Activated naive CD4-positive, alpha-beta T cell treated with anti-CD3 and anti-CD28 coated beads, Interleukin-2, amount 50 U/mL, for 24 hours (primary cell): ENCODE measurements around the gene PEG3.
"Not testable (repeated sequence)": the region's sequence is repeated elsewhere in the genome, so short reads cannot be mapped to it uniquely, and the experiment has no call there.

Source experiments
- H3K27ac Mint-ChIP-seq: one replicate; pipeline ENCODE4 v1.8.0; 2021; ENCODE audit warnings: mild to moderate bottlenecking, mixed read lengths
- H3K27me3 Mint-ChIP-seq: one replicate; pipeline ENCODE4 v1.8.0; 2021; ENCODE audit warnings: mixed read lengths
- H3K36me3 Mint-ChIP-seq: one replicate; pipeline ENCODE4 v1.8.0; 2021; ENCODE audit warnings: mixed read lengths
- H3K4me1 Mint-ChIP-seq: one replicate; pipeline ENCODE4 v1.8.0; 2021; ENCODE audit warnings: mixed read lengths
- H3K4me3 Mint-ChIP-seq: one replicate; pipeline ENCODE4 v1.8.0; 2021; ENCODE audit warnings: mild to moderate bottlenecking, mixed read lengths
- H3K9me3 Mint-ChIP-seq: one replicate; pipeline ENCODE4 v1.8.0; 2021; ENCODE audit warnings: mixed read lengths

The PEG3 gene

GRCh38 chr19:56840451-56841192 is at the start of gene PEG3, which contains the start of gene ZIM2:
TSS of gene PEG3 (minus strand) at chr19:56840726. CDS start at chr19:56824655, 16,071 bp downstream.
TSS of gene ZIM2 (minus strand) at chr19:56840726. CDS start at chr19:56824277, 16,449 bp downstream.
- H3K4me3 Mint-ChIP-seq, result no peak within 1 kb of the TSS
- H3K9me3 Mint-ChIP-seq, result peaks cover 20% of the 10 kb centered on the region
- H3K27ac Mint-ChIP-seq, result no peak within 1 kb of the TSS
- peaks cover 13% of the 10 kb centered on the region for H3K36me3 Mint-ChIP-seq
- H3K27me3 Mint-ChIP-seq, result peaks cover 15% of the 10 kb centered on the region
- no peaks in the 10 kb centered on the region for H3K4me1 Mint-ChIP-seq

GRCh38 chr19:56885173-56885985 is 44.9 kb upstream of the PEG3 start:
- Mint-ChIP-seq H3K36me3 (peaks cover 7% of the 10 kb centered on the region), H3K27ac (no peak overlapping the region), H3K4me1 (no peaks in the 10 kb centered on the region), H3K27me3 (peaks cover 2% of the 10 kb centered on the region), H3K4me3 (no peak overlapping the region), H3K9me3 (peaks cover 23% of the 10 kb centered on the region)

GRCh38 chr19:56884441-56884840 is 43.9 kb upstream of the PEG3 start:
- Mint-ChIP-seq H3K4me3 (no peak overlapping the region), H3K36me3 (peaks cover 6% of the 10 kb centered on the region), H3K27me3 (no peaks in the 10 kb centered on the region), H3K9me3 (peaks cover 20% of the 10 kb centered on the region), H3K4me1 (no peaks in the 10 kb centered on the region), H3K27ac (no peak overlapping the region)

- no peaks in the 10 kb centered on the region for H3K4me1 Mint-ChIP-seq
- H3K27me3 Mint-ChIP-seq, result no peaks in the 10 kb centered on the region
- H3K4me3 Mint-ChIP-seq, result no peak overlapping the region
- peaks cover 9% of the 10 kb centered on the region for H3K36me3 Mint-ChIP-seq
- H3K9me3 Mint-ChIP-seq, result peaks cover 26% of the 10 kb centered on the region
- H3K27ac Mint-ChIP-seq, result no peak overlapping the region
Measured at GRCh38 chr19:56880592-56881190, 40.2 kb upstream of the PEG3 start.

- Mint-ChIP-seq H3K4me3 (no peak overlapping the region), H3K9me3 (peaks cover 38% of the 10 kb centered on the region), H3K4me1 (no peaks in the 10 kb centered on the region), H3K27me3 (peaks cover 3% of the 10 kb centered on the region), H3K27ac (no peak overlapping the region), H3K36me3 (peaks cover 13% of the 10 kb centered on the region)
Measured at GRCh38 chr19:56877069-56877715, 36.7 kb upstream of the PEG3 start.

- H3K27ac Mint-ChIP-seq, result no peak overlapping the region
- H3K9me3 Mint-ChIP-seq, result peaks cover 30% of the 10 kb centered on the region
- H3K4me1 Mint-ChIP-seq, result no peaks in the 10 kb centered on the region
- peaks cover 11% of the 10 kb centered on the region for H3K36me3 Mint-ChIP-seq
- no peak overlapping the region for H3K4me3 Mint-ChIP-seq
- peaks cover 3% of the 10 kb centered on the region for H3K27me3 Mint-ChIP-seq
Measured at GRCh38 chr19:56875717-56876116, 35.2 kb upstream of the PEG3 start.

- H3K9me3 Mint-ChIP-seq, result peaks cover 34% of the 10 kb centered on the region
- peaks cover 12% of the 10 kb centered on the region for H3K36me3 Mint-ChIP-seq
Measured at GRCh38 chr19:56874530-56874929, 34.0 kb upstream of the PEG3 start.

GRCh38 chr19:56873493-56873892 is 33.0 kb upstream of the PEG3 start:
- Mint-ChIP-seq H3K9me3 (peaks cover 34% of the 10 kb centered on the region), H3K27me3 (peaks cover 3% of the 10 kb centered on the region), H3K4me3 (no peak overlapping the region), H3K4me1 (no peaks in the 10 kb centered on the region), H3K27ac (no peak overlapping the region), H3K36me3 (peaks cover 12% of the 10 kb centered on the region)

More at GRCh38 chr19:56874530-56874929, 34.0 kb upstream of the PEG3 start:
- H3K27me3 Mint-ChIP-seq, result peaks cover 3% of the 10 kb centered on the region
- no peaks in the 10 kb centered on the region for H3K4me1 Mint-ChIP-seq
- H3K4me3 Mint-ChIP-seq, result no peak overlapping the region
- H3K27ac Mint-ChIP-seq, result no peak overlapping the region

- H3K9me3 Mint-ChIP-seq, result peaks cover 37% of the 10 kb centered on the region
- no peak overlapping the region for H3K27ac Mint-ChIP-seq
- peaks cover 14% of the 10 kb centered on the region for H3K36me3 Mint-ChIP-seq
- no peaks in the 10 kb centered on the region for H3K4me1 Mint-ChIP-seq
- H3K4me3 Mint-ChIP-seq, result no peak overlapping the region
- H3K27me3 Mint-ChIP-seq, result peaks cover 3% of the 10 kb centered on the region
Measured at GRCh38 chr19:56869886-56870285, 29.4 kb upstream of the PEG3 start.

- Mint-ChIP-seq H3K27me3 (peaks cover 1% of the 10 kb centered on the region), H3K4me3 (no peak overlapping the region), H3K4me1 (no peaks in the 10 kb centered on the region), H3K36me3 (peaks cover 12% of the 10 kb centered on the region), H3K9me3 (peaks cover 34% of the 10 kb centered on the region), H3K27ac (no peak overlapping the region)
Measured at GRCh38 chr19:56868446-56868845, 27.9 kb upstream of the PEG3 start.

- Mint-ChIP-seq H3K27me3 (no peaks in the 10 kb centered on the region), H3K9me3 (peaks cover 34% of the 10 kb centered on the region), H3K36me3 (peaks cover 8% of the 10 kb centered on the region), H3K4me3 (no peak overlapping the region), H3K4me1 (no peaks in the 10 kb centered on the region), H3K27ac (no peak overlapping the region)
Measured at GRCh38 chr19:56866538-56866937, 26.0 kb upstream of the PEG3 start.

GRCh38 chr19:56864443-56865125 is 24.1 kb upstream of the PEG3 start:
- Mint-ChIP-seq H3K27ac (no peak overlapping the region), H3K9me3 (peaks cover 32% of the 10 kb centered on the region), H3K27me3 (no peaks in the 10 kb centered on the region), H3K4me3 (no peak overlapping the region), H3K36me3 (peaks cover 7% of the 10 kb centered on the region), H3K4me1 (no peaks in the 10 kb centered on the region)

GRCh38 chr19:56862741-56863140 is 22.2 kb upstream of the PEG3 start:
- Mint-ChIP-seq H3K9me3 (peaks cover 35% of the 10 kb centered on the region), H3K36me3 (peaks cover 4% of the 10 kb centered on the region), H3K27ac (no peak overlapping the region), H3K4me1 (no peaks in the 10 kb centered on the region), H3K4me3 (no peak overlapping the region), H3K27me3 (no peaks in the 10 kb centered on the region)

- not testable (repeated sequence) for H3K36me3 Mint-ChIP-seq, H3K4me1 Mint-ChIP-seq, H3K27me3 Mint-ChIP-seq, H3K27ac Mint-ChIP-seq, H3K4me3 Mint-ChIP-seq
- peaks cover 35% of the 10 kb centered on the region for H3K9me3 Mint-ChIP-seq
Measured at GRCh38 chr19:56860409-56860808, 19.9 kb upstream of the PEG3 start.

GRCh38 chr19:56858026-56858425 is 17.5 kb upstream of the PEG3 start:
- no peak overlapping the region for H3K4me3 Mint-ChIP-seq
- no peaks in the 10 kb centered on the region for H3K4me1 Mint-ChIP-seq
- H3K36me3 Mint-ChIP-seq, result peaks cover 2% of the 10 kb centered on the region
- H3K27ac Mint-ChIP-seq, result no peak overlapping the region
- H3K27me3 Mint-ChIP-seq, result peaks cover 2% of the 10 kb centered on the region
- H3K9me3 Mint-ChIP-seq, result peaks cover 29% of the 10 kb centered on the region
